ENCODE results near the gene CDK4.

The CDK4 gene

DNA sequence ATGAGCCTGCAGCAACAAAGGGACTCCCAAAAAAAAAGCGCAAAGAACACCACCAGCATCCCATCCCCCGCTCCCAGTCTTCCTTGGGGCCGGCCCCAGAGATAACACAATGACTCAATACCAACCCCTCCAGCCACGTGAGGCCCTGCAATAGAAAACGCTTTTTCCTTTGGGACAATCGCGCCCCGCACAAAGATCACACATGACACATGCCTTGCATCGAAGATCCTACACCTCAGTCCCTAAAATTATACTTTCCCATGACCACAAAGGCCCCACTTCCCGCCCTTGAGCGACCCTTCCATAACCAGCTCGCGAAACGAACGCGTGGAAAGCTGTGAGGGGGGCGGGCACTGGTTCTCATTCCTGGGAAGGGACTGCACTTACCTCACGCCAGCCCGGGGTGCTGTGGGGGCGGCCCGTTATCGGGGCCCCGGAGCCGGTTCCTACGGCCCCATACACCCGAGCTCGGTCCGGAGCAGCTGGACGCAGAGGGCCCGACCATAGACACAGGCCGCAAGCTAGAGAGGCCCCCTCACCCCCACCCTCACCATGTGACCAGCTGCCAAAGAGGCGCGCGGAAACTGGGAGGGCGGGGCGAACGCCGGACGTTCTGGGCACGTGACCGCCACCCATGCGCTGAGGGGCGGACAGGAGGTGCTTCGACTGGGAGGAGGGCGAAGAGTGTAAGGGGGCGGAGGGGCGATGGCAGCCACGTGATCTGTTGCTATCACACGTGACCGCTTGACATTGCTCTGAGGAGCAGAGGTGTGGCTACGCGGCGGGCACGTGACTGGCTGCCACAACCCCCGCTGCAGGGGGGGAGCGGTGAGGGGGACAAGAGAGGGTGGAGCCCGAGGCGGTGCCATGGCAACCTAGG is at the start of gene CDK4:
Gene CDK4, minus strand, starts transcription at position 523 of the 880 bp plus-strand sequence. CDS start 593 bp downstream, outside the sequence.
- TF ChIP-seq, protein P1, sequence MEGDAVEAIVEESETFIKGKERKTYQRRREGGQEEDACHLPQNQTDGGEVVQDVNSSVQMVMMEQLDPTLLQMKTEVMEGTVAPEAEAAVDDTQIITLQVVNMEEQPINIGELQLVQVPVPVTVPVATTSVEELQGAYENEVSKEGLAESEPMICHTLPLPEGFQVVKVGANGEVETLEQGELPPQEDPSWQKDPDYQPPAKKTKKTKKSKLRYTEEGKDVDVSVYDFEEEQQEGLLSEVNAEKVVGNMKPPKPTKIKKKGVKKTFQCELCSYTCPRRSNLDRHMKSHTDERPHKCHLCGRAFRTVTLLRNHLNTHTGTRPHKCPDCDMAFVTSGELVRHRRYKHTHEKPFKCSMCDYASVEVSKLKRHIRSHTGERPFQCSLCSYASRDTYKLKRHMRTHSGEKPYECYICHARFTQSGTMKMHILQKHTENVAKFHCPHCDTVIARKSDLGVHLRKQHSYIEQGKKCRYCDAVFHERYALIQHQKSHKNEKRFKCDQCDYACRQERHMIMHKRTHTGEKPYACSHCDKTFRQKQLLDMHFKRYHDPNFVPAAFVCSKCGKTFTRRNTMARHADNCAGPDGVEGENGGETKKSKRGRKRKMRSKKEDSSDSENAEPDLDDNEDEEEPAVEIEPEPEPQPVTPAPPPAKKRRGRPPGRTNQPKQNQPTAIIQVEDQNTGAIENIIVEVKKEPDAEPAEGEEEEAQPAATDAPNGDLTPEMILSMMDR (conservative IDR thresholded peaks at IDR 0.05; ENCODE audit: low read depth, low read length), result no peak
- peak within 1 kb of the TSS; percentile 90 for H3K4me3 ChIP-seq (ENCODE audit: low read length)
- DNase-seq (ENCODE audit: low read depth), result peak; percentile 98

DNA sequence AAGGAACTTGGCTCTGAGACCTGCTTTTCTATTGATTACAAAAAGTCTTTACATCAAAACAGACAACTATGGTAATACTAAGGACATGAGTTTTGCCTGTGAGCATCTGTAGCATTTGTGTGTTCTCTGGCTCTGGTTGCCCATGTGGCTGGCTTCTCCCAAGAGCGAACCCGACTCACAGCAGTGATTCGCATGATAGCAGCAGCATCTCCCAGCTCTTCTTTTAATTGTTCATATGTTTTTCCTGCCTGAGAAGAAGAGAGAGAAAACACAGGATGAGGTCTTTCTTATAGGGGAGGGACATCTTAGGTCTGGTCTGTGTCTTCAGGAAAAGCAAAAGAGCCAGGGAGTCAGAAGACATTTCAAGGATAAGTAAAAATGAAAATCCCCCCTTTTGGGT is 48.9 kb upstream of the CDK4 start:
- H3K4me3 ChIP-seq (ENCODE audit: low read length), result no peak overlapping the region
- DNase-seq (ENCODE audit: low read depth), result no peak
- TF ChIP-seq, protein P1 (conservative IDR thresholded peaks at IDR 0.05; ENCODE audit: low read depth, low read length), result no peak

DNA sequence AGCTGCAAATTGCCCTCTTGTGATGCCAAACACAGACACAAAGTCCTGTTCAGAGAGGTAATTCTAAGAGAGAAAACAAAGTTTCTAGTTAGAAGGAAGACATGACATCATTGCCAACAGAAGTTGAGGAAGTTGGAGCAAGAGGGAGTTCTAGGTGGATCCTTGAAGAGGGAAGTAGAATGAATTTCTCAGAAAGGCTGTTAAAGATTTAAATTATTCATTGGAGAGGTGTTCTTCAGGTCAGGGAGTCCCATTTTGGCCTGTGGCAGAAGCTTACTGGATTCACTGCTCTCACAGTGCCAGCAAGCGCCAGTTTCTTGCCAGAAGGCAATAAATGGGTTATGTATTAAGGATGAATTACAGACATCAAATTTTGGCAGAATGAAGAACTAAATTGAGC is 45.8 kb upstream of the CDK4 start:
- no peak overlapping the region for H3K4me3 ChIP-seq (ENCODE audit: low read length)
- DNase-seq (ENCODE audit: low read depth), result no peak
- TF ChIP-seq, protein P1 (conservative IDR thresholded peaks at IDR 0.05; ENCODE audit: low read depth, low read length), result no peak

DNA sequence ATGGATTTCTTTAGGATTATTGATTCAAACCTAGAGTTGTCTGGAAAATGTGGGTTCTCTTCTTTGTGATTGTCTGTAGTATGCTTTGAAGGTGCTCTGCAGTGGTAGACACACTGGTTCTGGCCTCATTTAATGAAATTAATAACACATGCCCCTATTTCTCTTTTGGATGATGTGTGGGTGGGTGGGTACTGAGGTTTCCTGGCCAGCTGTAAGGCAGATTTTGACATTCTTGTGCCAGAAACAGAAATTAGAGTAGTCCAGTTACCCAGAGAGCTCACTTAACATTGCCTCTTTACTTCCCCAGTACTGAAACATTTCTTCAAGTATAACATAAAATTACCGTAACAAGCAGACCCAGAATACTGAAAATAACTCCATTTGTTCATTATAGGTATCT is 44.9 kb upstream of the CDK4 start:
- TF ChIP-seq, protein P1 (conservative IDR thresholded peaks at IDR 0.05; ENCODE audit: low read depth, low read length), result no peak
- no peak for DNase-seq (ENCODE audit: low read depth)
- no peak overlapping the region for H3K4me3 ChIP-seq (ENCODE audit: low read length)

DNA sequence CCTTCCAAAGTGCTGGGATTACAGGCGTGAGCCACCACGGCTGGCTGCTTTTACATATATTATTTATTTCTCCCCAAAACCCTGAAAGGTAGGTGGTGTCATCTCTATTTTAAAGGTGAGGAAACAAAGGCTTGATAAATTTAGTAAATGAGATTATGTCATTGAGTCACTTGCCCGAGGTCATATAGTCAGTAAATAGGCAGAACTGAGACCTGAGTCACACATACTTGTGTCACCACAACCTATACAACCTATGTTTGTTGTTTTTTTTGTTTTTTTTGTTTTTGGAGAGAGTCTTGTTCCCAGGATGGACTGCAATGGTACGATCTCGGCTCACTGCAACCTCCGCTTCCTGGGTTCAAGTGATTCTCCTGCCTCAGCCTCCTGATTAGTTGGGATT is 43.2 kb upstream of the CDK4 start:
- no peak for DNase-seq (ENCODE audit: low read depth)
- no peak overlapping the region for H3K4me3 ChIP-seq (ENCODE audit: low read length)
- TF ChIP-seq, protein P1 (conservative IDR thresholded peaks at IDR 0.05; ENCODE audit: low read depth, low read length), result no peak

DNA sequence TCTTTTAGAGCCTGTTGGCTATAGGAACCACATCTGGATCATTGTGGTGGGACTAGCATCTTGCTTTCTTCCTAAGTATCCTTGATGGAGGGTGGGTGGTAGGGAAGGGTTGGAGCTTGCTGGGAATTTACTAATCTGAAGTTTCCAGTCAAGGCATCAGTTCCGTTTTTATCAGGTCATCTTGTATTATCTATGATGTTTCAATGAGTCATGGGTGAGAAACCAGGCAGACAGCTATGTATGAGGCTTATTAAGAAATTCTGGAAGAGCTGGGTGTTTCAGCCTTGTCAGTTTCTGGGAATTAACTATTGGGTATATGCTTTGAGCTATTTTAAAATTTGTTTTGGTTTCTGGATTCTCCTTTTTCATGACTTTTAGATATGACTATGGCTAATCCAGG is 41.8 kb upstream of the CDK4 start:
- DNase-seq (ENCODE audit: low read depth), result no peak
- TF ChIP-seq, protein P1 (conservative IDR thresholded peaks at IDR 0.05; ENCODE audit: low read depth, low read length), result no peak

DNA sequence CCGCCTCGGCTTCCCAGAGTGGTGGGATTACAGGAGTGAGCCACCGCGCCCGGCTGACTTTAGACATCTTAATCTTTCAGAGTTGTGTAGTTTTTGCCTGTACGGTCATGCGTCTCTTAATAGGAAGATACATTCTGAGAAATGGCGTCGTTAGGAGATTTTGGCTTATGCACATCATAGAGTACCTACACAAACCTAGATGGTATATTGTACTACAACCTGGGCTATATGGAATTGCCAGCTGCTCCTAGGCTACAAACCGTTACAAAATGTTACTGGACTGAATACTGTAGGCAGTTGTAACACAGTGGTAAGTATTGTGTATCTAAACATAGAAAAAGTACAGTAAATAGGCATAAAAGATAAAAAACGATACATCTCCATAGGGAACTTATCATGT is 31.8 kb upstream of the CDK4 start:
- no peak overlapping the region for H3K4me3 ChIP-seq (ENCODE audit: low read length)
- DNase-seq (ENCODE audit: low read depth), result no peak
- TF ChIP-seq, protein P1 (conservative IDR thresholded peaks at IDR 0.05; ENCODE audit: low read depth, low read length), result no peak

More for the DNA sequence above, 41.8 kb upstream of the CDK4 start:
- H3K4me3 ChIP-seq (ENCODE audit: low read length), result no peak overlapping the region

Measured in retinal pigment epithelial cell (primary cell).